Stimulated activated CD8-positive, alpha-beta memory T cell treated with anti-CD3 and anti-CD28 coated beads, Interleukin-12 subunit alpha, Interleukin-12 subunit beta, amount 100 ng/mL, for 24 hours (primary cell): Measurements from ENCODE around the gene INTS6.
"Not testable (repeated sequence)": the region's sequence is repeated elsewhere in the genome, so short reads cannot be mapped to it uniquely, and the experiment has no call there.

ENCODE experiments used
- DNase-seq: peaks from one replicate; pipeline ENCODE4 v3.0.0-alpha.2; 2020; ENCODE audit errors: extremely low read depth

The INTS6 gene

DNA sequence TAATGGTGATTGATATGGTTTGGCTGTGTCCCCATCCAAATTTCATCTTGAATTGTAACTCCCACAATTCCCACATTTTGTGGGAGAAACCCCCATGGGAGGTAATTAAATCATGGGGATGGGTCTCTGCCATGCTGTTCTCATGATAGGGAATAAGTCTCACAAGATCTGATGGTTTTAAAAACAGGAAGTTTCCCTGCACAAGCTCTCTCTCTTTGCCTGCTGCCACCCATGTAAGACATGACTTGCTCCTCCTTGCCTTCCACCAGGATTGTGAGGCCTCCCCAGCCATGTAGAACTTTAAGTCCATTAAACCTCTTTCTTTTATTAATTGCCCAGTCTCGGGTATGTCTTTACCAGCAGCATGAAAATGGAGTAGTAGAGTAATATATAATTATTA lies 37.5 kb downstream of the INTS6 start:
- not testable (repeated sequence) for DNase-seq

DNA sequence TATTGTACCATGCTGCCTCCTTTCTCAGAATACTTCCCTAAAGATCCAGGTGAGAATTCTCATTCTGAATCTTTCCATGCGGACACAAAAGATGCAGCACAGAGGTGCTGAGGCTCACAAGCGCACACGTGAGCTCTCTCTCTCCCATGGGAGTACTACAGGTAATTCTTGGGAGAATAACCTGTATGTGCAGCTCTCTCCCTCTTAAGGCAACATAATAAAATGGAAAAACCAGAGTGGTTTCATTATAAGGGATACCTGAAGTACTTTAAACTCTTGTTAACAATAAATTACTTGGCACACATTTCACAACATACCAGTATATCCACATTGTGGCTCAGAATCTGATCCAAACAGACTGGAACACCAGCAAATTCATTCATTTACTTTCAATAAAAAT lies 40.4 kb downstream of the INTS6 start:
- no peak for DNase-seq

DNA sequence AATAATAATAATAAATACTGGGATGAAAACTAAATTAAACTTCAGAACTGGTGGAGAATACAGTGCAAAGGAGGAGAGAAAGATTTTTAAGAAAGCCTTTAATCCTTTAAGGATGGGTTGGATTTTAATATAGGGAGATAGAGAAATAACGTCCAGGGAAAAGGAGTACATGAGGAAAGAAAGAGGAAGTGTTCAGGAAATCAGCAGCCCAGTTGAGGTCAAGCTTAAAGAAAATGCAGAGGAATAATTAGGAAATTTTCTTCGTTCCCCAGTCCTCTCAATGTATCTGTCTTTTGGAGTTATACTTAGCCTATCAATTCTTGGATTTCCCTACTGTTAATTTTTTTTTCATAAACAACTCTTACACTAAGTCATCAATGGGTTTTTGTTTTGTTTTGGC lies 47.7 kb downstream of the INTS6 start:
- DNase-seq = no peak

DNA sequence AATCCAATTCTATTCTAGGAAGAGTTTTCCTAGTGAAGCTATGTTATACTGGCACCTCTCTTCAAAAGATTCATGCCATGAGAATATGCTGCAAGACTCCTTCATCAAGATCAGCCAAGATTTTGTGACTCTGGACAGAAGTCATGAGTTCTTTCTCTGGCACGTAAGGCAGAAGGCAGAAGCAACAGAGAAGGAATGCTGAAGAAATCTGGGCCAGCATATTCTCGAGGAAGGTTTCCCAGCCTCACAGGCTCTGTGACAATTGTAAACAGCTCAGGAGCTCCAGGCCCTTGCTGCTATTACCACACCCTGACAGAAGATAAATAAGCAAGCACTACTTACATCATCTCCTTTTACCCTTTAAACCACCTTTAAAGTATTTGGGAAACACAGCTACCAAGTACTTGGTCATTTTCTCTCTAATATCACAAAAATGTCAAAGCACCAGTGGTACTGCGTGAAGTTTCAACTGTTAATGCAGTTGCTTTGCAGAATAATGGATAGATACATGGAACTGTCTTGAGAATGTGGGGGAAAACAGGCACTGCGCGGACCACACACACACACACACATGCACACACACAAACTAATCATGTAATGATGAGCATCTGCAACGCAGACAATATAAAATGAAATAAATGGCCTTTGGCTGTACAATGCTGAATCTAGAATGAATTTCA lies 55.4 kb downstream of the INTS6 start:
- no peak for DNase-seq

DNA sequence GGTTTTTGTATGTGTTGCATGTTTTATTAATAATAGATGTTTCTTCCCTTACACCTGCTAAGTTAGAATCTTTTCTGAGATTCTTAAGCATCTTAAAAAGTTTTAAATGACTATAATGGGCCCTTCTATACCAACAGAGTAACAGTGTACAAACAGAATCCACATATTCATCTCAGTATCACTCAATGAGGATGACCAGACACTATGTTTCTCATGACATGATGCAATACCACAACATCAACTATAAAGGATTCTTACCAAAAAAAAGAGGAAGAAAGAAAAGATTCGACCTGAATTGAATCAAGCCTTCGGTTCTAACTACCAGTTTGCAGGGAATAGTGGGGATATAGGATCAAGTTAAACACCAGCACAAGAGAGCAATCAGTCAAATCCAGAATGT lies 56.5 kb downstream of the INTS6 start:
- no peak for DNase-seq

DNA sequence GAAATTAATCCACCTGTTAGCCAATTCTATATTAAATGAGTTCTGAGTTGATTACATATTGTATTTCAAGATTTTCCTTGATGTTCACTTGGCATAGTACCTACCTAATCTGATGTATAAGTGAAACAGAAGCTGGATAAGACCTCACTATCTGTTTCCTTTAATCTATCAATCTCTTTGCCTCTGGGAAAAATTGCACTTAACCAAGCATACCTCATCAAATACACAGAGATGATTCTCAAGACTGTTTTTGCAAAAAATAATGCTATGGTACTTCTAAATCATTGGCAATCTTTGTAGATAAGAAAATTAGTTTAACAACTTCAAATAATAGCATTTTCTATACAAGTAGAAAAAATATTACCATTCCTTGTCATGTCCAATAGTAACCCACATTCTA lies 58.1 kb downstream of the INTS6 start:
- no peak for DNase-seq

DNA sequence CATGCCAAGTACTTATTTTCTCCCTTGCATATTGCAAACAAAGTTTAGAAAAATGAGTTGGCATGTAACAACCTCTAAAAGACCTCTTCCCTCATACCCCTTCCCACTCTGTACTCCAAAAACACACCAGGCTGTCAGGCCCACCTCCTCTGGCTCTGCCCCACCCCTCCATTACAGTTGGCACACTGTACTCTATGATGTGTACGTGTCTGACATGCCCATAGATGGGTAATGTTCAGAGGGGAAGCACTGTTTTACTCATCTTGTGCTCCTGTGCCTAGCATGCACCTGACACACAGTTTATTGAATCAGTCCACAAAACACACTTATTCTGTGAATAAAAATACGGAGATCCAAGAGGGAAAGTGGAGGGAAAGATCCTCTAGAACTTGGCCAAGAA lies 67.7 kb downstream of the INTS6 start:
- DNase-seq = no peak

DNA sequence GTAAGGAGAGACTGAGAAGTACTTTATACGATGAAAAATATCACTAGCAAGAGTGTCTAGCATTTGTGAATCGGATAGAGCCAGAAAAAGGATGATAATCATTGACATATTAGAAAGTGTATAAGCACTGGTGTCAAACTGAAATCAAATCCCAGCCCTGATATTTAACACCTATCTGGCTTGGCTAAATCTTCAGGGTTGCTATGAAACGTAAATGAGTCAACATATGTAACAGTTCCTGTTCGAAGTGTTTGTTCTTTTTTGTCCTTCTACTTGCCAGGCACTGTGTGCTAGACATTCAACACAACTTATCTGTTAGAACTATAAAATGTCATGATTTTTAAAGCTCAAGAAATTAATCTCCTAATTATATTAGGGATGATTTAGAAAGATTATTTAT lies 72.6 kb downstream of the INTS6 start:
- no peak for DNase-seq

DNA sequence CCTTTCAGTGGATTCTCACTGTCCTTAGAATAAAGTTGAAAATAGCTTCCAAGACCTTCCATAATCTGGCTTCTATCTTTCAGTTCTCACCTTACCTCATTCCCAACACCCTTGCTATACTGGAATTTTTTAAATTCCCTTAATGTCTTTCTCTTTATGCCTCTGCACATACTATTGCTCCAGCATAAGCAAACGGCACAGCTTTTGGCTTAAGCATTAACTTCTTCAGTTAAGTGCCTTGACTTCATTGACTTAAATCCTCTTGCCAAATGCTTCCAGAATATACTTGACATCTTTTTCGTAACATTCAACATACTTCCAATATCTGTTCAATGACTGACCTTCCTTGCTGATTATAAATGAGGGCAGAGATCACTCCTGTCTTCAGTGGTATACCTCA lies 79.4 kb downstream of the INTS6 start:
- DNase-seq = no peak

DNA sequence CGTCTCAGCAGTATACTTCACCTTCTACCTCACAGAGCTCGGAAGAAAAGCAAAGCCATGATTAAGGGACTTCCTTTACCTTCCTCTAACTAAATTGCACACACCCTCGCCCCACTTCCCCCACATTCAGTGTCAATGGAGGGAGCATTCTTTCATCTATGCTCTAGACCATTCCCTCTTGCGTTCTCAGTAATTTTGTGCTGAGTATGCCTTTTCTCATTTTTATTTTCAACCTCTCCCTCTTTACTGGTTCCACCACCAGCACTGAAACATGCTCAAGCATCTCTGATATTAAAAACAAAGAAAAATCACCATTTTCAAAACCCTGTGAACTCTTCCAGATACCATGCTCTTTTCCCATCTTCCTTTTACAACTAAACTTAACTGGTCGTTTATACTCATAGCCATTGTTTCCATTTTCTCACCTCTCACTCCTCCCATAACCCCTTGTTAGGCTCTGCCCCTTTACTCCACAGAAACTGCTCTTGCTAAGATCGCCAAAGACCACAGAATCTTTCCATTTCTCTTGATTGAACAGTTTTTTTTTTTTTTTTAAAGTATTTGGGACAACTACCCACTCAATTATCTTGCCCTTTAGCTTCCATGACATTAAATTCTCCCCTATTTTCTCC lies 81.0 kb downstream of the INTS6 start:
- DNase-seq = no peak

DNA sequence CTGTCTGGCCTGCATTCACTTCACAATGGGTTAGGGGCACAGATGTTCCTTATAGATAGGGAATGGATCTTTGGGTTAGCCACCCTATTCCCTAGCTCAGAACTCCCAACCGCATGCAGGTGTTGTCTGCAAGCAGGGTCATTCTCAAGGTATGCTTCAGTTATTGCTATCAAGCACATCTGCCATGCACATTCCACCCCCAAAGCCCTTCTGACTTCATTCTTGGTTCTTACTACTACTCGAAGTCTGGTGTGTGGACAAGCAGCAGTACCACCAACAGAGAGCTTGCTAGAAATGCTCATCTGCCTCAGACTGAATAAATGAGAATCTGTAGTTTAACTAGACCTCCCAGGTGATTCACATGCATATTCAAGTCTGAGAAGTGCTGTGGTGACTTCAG lies 82.0 kb downstream of the INTS6 start:
- no peak for DNase-seq

DNA sequence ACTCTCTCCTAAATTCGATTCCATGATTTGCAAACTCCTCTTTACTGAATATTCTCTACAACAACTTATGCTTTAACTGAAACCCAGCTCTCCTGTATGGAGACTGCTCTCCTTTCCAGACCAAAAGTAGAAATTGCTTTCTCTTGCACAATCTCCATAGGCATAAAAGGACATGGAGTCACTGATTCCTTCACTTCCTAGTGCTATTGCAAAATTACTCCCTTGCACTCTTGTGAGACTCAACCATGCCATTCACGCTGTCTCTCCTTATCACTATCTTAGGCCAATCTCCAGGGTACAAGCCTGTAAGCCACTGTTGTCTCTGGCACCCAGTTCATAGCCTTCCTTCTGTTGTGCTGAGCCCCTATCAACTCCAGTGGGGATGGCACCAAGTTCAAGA lies 82.7 kb downstream of the INTS6 start:
- no peak for DNase-seq

DNA sequence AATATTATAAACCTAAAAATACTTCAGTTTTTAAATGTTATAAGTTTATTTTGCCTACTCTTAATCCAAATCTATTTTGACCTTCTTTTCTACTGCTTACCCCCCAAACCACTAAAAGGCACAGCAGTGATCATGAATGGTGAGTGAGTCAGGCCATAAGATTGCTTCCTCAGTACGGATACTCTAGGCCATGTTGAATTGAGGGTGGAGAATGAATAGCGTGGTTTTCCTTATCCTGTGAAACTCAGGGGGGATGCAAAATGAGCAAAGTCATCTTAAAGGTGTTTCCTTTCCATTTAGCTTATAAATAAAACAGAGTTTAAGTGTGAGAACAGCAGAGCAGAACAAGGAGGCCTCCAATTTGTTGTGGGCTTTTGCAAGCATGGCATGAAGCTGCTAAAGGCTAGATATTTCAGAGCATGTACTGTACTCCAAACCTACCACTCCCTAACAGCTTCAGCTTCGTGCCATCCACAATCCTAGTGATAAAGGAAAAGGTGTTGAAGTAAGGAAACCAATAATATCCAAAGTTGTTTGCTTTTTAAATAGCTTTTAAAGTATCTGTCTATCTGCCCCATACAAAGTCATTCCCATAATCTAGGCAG lies 88.3 kb downstream of the INTS6 start:
- no peak for DNase-seq

DNA sequence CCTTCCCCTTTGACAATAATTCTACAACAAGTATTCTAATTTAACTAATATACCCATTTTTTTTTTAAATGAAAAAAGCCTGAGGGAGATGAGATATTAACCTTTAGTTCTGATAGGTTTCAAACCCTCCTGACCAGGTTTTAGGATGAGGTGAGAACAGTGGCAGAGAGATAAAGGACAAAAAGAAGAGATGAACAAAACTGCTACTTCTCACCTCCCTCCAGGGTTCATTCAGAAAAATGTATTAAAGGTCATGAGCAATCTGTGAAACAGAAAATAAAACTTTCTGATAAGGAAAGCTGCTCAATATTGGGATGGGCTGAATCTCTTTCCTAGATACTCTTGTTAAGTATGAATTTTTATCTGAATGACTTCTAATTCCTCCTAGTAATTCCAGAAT lies 89.2 kb downstream of the INTS6 start:
- no peak for DNase-seq

DNA sequence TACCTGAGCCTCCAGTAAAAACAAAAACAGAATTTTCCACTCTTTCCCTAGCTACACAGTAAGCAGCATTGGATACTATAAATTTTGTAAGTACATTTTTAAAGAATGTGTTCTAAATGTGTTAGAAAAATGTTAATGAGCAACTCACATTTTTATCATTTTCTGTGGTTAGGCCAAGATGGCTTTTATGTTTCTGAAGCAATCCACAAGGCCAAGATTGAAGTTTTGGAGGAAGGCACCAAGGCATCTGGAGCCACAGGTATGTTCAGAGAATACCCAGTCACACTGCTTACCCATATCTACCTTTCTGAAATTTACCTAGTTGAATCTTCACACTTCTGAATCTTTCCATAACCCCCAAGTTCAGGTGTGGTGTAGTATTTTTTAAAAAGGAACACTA lies 91.7 kb downstream of the INTS6 start:
- no peak for DNase-seq

DNA sequence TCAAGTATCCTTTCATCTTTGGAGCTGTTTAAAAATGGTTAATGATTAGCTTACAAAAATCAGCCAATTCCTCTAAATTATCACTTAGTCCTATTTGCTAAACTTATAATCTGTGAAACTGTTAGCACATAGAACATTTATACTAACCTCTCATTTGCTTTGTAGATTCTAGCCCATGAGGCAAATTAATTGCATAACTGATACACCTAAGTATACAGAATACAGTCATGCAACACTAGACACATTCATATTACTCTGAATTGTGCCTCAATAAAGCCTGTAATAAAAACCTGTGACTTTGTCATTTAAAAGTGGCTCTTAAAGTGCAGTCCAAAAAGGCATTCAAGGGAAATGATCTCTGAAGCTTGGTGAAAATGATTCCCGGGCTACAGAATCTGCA lies 92.3 kb downstream of the INTS6 start:
- no peak for DNase-seq

DNA sequence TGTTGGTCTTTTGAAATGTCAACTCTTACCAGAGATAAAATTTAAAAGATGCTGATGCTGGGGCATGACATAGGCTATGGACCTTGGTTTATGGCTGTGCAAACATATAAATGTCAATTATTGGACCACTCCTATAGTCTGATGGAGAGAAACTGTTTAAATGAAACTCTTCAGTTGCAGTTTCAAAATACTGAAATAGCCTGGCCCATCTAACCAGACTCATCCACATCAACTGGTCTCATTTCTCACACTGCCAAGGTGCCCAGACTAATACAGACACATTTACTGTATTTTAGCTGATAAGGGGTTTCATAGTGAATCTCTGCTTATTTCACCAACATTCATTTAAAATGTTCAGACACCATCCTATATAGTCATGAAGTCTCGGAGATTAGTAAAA lies 93.5 kb downstream of the INTS6 start:
- DNase-seq = no peak

DNA sequence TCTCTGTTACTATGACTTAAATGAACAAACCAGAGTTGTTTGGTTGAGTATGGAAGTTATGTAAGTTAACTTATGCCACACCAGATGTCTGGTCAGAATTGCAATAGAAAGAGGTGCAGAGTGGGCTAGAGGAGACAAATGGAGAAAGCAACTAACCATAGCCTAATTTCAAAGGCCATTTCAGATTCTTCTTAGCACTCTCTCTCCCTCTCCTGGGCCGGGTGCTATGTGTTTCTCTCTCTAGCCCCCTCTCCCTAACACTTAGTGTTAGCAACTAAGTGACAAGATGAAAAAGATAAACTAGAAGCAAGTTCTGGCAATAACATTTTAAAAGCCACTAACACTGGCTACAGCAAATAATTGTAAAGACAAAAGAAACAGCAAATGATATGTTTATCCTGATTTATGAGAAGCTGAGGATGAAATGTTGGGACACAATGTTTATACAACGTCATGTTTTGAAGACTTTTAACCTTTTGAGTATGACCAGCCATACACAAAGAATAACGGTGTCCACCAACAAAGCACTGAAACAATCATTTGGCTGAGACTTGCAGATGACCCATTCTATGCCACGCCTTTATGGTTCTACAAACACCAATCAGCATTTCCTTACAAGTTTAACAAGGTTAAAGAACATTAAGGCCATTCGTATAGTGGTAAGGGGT lies 94.8 kb downstream of the INTS6 start:
- no peak for DNase-seq

DNA sequence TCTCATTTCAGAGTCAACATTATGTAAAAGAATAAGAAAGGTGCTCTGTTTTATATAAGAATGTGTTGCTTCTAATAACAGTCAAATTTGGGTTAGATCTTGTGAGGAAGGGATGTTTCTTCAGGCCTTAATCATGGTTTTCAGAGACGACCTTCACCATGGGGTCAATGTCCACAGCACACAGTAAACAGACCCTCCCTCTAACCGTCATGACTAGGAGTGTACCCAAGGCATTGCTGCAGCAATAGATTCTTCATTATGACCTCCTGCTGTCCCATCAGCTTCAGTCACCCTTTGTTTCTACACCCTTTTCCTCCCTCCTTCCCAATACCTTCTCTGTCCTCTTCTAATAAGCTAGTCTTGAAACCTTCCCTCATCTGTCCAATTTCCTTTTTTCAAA lies 97.6 kb downstream of the INTS6 start:
- no peak for DNase-seq

DNA sequence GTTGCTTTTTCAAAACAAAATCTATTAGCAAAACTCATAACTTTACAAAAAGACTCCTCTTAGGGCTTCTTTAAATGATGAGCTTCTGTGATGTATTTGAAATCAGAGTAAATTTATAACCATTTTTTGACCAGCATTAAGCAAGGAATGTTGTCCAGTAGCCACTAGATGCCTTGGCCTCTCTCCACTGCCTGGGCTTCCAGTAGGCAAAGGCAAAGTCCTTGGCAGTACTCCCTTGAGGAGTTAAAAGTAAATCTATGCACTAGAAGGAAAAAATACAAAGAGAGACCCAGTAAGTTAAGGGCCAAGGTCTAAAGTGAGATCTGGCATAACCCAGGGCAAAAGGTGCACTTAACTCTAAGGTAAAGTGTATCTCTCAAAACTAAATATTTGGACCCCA lies 103.8 kb downstream of the INTS6 start:
- DNase-seq = no peak

DNA sequence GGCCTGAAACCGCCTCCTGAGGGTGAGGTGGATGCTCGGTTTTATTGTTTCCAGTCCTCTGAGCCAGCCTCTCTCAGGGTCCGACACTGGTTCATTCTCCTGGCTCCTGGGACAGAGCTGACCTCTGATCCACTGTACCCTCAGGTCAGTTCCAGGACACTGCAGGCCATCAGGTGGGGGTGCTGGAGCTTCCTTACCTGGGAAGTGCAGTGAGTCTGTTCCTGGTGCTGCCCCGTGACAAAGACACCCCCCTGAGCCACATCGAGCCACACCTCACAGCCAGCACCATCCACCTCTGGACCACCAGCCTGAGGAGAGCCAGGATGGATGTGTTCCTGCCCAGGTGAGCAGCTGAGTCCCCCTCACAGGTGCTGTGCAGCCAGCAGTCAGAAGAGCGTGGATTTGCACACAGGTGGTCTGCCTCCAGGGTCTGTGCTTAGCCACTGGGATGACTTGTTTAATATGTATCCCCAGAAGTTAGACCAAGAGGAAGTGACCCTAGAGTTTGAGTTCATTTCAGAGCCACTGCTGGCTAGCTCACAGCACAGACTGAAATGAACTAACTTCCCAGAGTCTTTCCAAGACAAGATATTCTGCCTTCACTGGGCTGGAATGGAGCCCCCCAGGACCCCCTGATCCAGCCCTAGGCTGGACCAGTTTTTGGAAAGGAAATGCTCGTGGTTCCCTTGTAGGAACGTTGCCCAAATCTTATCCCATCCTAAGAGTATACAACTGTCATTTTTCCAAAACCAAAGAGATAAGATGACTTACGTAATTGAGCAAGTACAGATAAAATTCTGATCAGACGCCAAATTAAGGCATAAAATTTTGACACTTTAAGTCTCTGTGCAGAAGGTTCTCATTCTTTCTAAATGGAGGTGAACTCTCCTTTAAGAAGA lies 104.5 kb downstream of the INTS6 start:
- DNase-seq = no peak

DNA sequence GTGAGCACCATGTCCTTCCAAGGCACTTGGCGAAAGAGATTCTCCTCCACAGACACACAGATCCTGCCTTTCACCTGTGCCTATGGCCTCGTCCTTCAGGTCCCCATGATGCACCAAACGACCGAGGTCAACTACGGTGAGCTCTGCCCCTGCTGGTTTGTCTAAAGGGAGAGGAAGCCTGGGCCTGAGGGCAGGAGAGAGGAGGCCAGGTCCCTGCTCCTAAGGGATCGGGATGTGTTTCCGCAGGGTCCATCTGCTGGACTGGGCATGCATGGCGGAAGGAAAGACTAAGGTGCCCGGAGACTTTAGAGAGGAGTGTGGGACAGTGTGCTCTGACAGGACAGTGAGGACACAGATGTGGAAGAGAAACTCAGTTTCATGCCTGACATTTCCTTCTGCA lies 105.7 kb downstream of the INTS6 start:
- DNase-seq = no peak
